ENCODE measurements around the gene CACNA2D3.

Gene CACNA2D3

GRCh38 chr3:55119268-55119667, 996.9 kb downstream of the CACNA2D3 start:
- no peak for DNase-seq

- no peak for DNase-seq
Observed at GRCh38 chr3:55122312-55122711, 1000.0 kb downstream of the CACNA2D3 start.

All from central memory CD4-positive, alpha-beta T cell (primary cell).